HG03439 (cell line): Measurements from ENCODE around the gene EIF4EBP2.

ENCODE experiments used
- ATAC-seq: cut with Tn5 transposase; IDR thresholded peaks from one replicate; pipeline ENCODE4 v1.9.1; 2021; ENCODE audit warnings: mild to moderate bottlenecking, moderate library complexity; ENCODE audit not compliant: unreplicated experiment

Gene EIF4EBP2

DNA sequence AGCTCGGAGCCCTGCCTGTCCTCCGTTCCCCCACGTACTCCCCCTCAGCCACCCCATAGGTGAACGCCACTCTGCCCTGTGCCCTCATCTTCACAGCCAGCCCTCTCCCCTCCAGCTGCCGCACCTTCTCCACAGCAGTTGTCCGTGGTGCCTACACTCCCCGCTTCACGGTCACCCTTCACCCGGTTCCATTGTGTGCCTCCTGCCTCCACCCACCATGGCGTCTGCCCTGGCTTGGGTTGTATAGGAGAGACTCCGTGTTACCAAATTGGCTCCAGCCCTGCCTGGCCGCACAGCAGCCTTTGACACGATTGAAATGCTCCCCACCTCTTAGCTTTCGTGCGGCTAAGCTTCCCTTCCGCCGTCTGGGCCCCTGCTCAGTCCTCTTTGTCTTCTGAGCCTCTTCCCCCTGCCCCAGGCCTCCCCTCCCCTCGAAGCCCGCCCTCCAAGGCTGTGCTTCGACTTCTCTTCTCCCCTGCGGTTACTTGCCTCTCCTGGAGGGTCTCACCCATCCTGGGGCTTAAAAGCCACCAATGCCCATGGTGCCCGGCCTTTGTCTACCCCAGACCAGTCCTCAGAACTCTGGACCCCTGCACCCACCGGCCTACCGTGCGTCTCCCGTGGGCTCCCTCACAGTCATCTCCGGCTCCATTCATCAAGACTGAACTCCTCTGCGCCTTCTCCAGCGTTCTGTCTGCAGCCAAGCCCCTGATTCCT, 56.0 kb downstream of the EIF4EBP2 start:
- ATAC-seq = no peak

DNA sequence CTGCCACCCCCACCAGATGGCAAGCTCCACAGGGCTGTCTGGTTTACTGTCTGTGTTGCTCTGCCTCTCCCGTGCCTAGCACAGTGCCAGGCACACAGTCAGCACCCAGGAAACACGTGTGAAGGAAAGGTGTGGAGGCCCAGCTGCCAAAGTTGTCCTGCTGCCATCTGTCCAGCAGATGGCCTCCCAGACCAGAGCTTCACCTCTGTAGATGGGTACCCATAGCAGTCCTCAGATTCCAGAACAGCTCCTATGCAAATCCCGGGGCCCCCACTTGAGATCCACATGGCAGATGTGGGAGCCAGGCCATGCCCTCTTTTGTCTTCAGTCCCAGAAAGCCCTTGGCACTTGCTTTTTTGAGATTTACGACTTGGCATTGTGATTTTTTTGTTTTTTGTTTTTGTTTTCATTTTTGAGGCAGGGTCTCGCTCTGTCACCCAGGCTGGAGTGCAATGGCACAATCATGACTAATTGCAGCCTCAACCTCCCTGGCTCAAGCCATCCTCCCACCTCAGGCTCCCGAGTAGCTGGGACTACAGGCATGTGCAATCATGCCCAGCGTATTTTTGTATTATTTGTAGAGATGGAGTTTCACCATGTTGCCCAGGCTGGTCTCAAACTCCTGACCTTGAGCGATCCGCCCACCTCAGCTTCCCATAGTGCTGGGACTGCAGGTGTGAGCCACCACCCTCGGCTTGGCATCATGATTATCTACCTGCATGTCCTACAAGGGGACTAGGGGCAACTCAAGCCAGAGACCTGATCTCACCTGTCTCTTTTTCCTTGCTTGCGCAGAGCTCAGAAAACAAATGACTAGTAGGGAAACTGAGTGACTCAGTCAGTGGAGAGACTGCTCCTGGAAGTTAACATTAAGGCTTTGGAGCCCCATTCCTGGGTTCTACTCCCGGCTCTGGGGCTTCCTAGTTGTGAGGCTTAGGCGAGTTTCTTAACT, 57.7 kb downstream of the EIF4EBP2 start:
- no peak for ATAC-seq

DNA sequence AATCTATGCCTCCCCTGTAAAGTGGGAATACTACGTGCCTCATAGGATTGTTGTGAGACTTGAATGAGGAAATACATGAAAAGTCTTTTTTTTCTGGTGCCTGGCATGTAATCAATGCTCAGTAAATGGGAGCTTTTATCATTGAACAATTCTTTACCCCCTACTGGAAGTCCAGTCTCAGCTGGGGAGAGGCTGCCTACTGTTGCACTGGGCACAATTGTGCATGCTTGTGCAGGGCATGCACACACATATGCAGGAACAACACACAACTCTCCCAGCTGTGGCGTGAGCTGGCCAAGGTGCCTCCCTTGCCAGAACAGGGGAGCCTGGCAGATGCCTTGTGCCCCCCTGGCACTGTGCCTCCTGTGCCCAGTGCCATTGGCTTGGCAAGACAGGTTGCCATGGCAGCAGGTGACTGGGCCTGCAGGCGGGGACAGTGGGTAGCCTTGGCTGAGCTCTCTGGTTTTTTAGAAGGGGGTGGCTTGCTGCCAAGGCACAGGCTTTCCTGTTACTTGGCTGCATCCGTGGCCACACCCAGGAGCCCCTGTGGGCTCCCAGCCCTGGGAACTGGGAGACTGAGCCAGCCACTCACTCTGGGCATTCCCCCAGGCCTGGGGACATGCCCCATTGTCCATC, 58.5 kb downstream of the EIF4EBP2 start:
- no peak for ATAC-seq

DNA sequence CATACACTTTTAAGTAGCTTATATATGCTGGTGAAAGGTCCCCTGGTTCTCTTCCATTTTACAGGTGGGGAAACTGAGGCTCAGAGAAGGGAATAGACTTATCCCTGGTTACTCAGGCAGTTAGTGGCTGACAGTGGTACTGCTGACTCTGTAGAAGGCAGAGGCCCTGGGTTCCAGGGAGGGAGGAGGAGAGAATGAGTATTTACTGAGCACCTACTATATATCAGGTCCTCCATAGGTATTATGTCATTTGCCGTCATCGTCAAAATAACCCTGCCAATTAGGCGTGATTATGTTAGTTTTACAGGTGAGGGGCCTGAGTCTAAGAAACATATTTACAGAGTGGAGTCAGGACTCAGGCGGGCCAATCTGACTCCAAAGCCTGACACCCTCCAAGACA, 61.3 kb downstream of the EIF4EBP2 start:
- no peak for ATAC-seq

DNA sequence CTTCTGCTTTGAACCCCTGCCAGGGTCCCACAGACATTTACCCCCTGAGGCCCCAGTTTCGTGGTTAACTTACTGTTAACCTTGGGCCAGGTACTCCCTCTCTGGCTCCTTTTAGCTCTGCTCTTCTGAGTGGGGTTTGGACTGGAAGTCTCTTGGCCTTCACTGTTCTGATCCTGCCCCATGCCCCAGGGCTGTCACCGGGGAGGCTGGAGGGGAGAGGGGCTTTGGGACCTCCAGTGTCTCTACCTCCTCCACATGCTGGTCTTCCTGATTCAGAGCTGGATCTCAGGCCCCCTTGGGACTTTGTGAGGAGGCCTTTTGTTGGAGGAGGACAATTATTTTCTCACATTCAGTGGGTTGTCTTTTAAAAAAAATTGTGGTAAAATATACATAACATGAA, 61.9 kb downstream of the EIF4EBP2 start:
- ATAC-seq = no peak

DNA sequence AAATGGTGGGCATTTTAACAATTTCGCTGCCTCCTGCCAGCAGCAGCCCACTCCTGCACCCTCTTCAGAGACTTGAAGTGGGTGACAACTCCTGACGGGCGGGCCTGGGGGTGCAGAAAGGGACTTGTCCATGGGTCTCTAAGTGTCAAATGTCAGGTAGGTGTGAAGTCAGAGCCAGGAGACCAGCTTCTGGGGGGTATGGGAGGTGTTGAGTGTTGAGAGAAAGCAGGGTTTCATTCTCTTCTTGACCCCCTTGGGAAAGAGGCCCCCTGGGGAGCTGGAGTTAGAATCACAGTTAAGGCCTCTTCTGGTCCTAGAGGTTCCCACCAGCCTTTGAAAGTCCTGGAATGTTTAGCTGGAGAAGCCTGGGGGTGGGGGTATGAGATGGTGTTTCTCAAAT, 63.0 kb downstream of the EIF4EBP2 start:
- no peak for ATAC-seq

DNA sequence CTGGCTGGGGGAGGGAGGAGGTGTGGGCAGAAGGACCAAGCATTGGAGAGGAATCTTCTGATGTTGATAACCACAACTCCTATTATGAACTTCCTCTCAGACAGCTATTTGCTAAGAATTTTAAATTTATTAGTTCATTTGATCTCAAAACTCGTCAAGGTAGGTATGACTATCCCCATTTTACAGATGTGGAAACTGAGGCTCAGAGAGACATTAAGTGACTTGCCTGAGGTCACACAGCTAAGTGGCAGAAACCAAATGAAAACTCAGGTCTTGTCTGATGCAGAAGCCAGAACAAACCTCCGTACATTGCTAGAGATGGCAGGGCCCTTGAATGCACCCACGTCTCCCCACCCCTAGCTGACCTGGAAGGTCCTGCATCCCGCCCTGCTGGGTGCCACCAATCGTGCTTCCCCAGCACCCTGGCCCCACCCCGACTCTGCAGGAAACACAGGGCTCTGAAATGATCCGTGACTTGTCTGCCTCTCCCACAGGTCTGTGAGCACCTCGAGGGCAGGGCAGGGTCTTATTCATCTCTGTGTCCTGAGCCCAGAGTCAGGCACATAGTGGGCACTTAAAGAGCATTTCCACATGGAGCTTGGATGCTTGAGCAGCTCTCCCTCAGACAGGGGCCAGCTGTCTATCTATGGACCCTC, 69.0 kb downstream of the EIF4EBP2 start:
- ATAC-seq = no peak

DNA sequence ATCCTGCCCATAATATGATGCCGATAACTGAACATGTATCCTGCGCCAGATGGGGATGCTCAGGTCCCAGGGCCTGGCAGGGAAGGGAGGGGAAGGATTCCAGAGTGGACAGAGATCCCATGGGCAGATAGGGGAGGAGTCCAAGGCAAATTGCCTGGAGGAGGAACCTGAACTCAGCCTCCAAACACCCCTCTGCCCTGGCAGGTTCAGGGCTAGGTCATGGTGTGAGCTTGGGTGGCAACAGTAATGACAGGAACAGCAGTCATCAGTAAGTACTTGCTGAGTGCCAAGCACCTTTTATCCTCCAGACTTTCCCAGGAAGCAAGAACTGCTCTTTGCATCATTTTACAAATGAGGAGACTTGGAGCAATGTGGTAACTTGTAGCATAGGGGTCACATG, 70.8 kb downstream of the EIF4EBP2 start:
- no peak for ATAC-seq

DNA sequence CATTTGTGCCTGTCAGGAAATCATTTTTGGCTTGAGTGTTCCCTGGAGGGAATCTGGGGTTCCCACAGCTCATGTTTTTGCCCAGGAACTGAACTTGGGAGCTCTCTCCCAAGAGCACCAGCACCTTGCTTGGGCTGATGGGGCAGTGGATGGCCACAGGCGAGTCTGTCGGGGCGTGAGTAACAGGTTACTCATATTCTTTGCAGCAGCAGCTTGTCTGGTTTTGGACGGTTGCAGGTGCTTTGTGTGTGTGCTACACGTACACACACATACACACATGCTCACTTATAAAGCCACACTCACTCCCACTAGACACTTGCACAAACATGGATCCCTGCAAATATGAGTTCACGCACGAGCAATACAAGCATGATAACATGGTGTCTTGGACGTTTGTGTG, 71.7 kb downstream of the EIF4EBP2 start:
- ATAC-seq = no peak

DNA sequence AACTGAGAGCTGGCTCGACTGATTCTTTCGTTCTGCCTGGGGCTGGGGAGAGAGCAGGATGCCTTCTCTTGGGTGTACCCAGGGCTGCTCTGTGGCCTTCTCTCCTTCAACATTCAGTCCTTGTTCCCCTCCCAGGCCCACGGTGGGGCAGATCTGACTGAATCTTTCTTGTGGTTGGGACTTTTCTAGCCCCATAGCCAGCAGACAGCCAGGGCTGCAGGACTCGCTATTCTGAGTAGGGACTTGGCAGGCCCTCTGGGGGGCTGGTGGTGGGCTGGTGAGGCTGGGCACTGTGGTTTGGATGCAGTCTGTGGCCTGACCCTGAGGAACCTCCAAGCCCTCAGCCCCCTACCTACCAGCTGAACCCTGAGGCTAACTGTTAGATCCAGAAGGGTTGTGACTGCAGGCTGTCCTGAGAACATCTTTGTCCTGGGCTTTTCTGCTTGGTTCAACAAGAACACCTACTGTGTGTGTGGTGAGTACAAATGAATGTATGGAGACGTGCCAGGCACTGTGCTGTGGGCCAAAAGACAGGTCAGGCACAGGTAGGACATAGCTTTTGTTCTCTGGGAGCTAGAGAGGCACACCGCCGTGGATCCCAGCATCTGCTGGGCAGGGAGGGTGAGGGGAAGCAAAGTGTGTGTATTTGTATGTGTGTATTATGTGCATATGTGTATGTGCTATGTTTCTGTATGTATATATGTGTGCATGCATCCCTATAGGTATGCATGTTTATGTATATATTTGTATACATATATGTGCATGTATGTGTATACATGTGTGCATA, 72.5 kb downstream of the EIF4EBP2 start:
- no peak for ATAC-seq

DNA sequence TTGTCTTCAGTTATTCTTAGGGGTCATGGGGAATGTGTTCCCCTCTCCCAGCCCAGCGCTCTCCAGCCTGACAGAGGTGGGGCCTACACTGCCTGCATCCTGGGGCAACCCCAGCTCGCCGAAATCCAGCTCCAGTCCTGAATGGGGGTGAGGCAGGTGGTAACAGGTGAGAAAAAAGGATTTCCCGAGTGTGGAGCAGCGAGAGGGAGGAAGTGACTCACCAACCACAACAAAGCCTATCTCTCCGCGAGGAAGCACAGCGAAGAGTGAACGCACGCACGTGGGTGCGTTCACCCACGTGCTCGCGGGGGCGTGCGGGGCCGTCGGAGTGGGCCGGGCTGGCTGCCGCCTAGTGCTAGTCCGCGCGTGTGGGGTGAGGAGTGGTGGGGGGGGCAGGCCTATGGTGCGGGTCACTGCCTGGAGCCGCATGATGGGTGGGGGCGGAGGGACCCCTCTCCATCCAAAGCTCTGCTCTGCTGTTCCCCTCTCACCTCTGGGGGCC, 73.8 kb downstream of the EIF4EBP2 start:
- ATAC-seq = no peak
